ENCODE results near the gene HSP90AA1.
"Not testable (repeated sequence)": the region's sequence is repeated elsewhere in the genome, so short reads cannot be mapped to it uniquely, and the experiment has no call there.

DNA sequence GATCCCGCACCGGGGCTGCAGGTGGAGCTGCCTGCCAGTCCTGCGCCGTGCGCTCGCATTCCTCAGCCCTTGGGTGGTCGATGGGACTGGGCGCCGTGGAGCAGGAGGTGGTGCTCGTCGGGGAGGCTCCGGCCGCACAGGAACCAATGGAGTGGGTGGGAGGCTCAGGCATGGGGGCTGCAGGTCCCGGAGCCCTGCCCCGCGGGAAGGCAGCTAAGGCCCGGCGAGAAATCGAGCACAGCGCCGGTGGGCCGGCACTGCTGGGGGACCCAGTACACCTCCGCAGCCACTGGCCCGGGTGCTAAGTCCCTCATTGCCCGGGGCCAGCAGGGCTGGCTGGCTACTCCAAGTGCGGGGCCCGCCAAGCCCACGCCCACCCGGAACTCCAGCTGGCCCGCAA lies 48.6 kb upstream of the HSP90AA1 start:
- TF ChIP-seq, protein P1, sequence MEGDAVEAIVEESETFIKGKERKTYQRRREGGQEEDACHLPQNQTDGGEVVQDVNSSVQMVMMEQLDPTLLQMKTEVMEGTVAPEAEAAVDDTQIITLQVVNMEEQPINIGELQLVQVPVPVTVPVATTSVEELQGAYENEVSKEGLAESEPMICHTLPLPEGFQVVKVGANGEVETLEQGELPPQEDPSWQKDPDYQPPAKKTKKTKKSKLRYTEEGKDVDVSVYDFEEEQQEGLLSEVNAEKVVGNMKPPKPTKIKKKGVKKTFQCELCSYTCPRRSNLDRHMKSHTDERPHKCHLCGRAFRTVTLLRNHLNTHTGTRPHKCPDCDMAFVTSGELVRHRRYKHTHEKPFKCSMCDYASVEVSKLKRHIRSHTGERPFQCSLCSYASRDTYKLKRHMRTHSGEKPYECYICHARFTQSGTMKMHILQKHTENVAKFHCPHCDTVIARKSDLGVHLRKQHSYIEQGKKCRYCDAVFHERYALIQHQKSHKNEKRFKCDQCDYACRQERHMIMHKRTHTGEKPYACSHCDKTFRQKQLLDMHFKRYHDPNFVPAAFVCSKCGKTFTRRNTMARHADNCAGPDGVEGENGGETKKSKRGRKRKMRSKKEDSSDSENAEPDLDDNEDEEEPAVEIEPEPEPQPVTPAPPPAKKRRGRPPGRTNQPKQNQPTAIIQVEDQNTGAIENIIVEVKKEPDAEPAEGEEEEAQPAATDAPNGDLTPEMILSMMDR (IDR thresholded peaks at IDR 0.05), result not testable (repeated sequence)
- TF ChIP-seq POLR2A (IDR thresholded peaks at IDR 0.05), result not testable (repeated sequence)
